H9 (cell line): ENCODE data around the gene CDKN3. TPM values are rescaled to one million over a fixed set of nuclear protein-coding genes. Genes with fewer than 3 reads are reported as not detected.
A peak's percentile ranks its signal among the peaks of the same experiment; 100 is the strongest.
"Not testable (repeated sequence)": the region's sequence is repeated elsewhere in the genome, so short reads cannot be mapped to it uniquely, and the experiment has no call there.

Experiments
- DNase-seq: peaks from one replicate; pipeline ENCODE4 v3.0.0-alpha.2; 2017
- H2AFZ ChIP-seq: one replicate; pipeline ENCODE4 v1.6.1; 2013; ENCODE audit warnings: mild to moderate bottlenecking, low read length, control low read depth, moderate library complexity
- H2AK5ac ChIP-seq: 2 replicates; pipeline ENCODE4 v1.6.1; 2013; ENCODE audit warnings: low read length, control low read depth, mixed read lengths; ENCODE audit not compliant: insufficient read length
- H2BK120ac ChIP-seq: one replicate; pipeline ENCODE4 v1.6.1; 2013; ENCODE audit warnings: low read depth, mild to moderate bottlenecking, low read length, control low read depth, inconsistent platforms; ENCODE audit not compliant: poor library complexity, severe bottlenecking
- H2BK12ac ChIP-seq: 2 replicates; pipeline ENCODE4 v1.6.1; 2013; ENCODE audit warnings: low read length, control low read depth, mixed read lengths, low read depth; ENCODE audit not compliant: insufficient read length
- H2BK15ac ChIP-seq: 2 replicates; pipeline ENCODE4 v1.6.1; 2013; ENCODE audit warnings: low read depth, low read length, control low read depth
- H2BK20ac ChIP-seq: one replicate; pipeline ENCODE4 v1.6.1; 2013; ENCODE audit warnings: low read depth, mild to moderate bottlenecking, low read length, control low read depth, inconsistent platforms; ENCODE audit not compliant: poor library complexity, severe bottlenecking
- H2BK5ac ChIP-seq: 2 replicates; pipeline ENCODE4 v1.6.1; 2013; ENCODE audit warnings: low read length, control low read depth, mixed read lengths; ENCODE audit not compliant: insufficient read length
- H3K14ac ChIP-seq: 2 replicates; pipeline ENCODE4 v1.6.1; 2013; ENCODE audit warnings: low read length, control low read depth; ENCODE audit not compliant: insufficient read depth
- H3K18ac ChIP-seq: 2 replicates; pipeline ENCODE4 v1.6.1; 2013; ENCODE audit warnings: low read depth, mild to moderate bottlenecking, mixed read lengths, low read length, control low read depth; ENCODE audit not compliant: insufficient read length
- H3K23ac ChIP-seq: 2 replicates; pipeline ENCODE4 v1.6.1; 2013; ENCODE audit warnings: low read length, control low read depth, mixed read lengths, low read depth; ENCODE audit not compliant: insufficient read length
- H3K23me2 ChIP-seq: 2 replicates; pipeline ENCODE4 v1.6.1; 2013; ENCODE audit warnings: low read depth, mild to moderate bottlenecking, mixed read lengths, low read length, control low read depth; ENCODE audit not compliant: insufficient read length, poor library complexity, severe bottlenecking
- H3K27ac ChIP-seq: 2 replicates; pipeline ENCODE4 v1.5.1; 2013; ENCODE audit warnings: low read length, control low read depth, mixed read lengths, low read depth; ENCODE audit not compliant: insufficient read length
- H3K27me3 ChIP-seq: 2 replicates; pipeline ENCODE4 v1.6.1; 2013; ENCODE audit warnings: low read length, control low read depth, inconsistent platforms; ENCODE audit not compliant: insufficient read depth
- H3K4ac ChIP-seq: 2 replicates; pipeline ENCODE4 v1.6.1; 2013; ENCODE audit warnings: low read depth, mild to moderate bottlenecking, control low read depth, inconsistent platforms, low read length, moderate library complexity
- H3K4me1 ChIP-seq: 2 replicates; pipeline ENCODE4 v1.6.1; 2013; ENCODE audit warnings: low read length, control low read depth, inconsistent platforms; ENCODE audit not compliant: insufficient read depth
- H3K4me2 ChIP-seq: 2 replicates; pipeline ENCODE4 v1.6.1; 2013; ENCODE audit warnings: low read length, control low read depth, mixed read lengths; ENCODE audit not compliant: insufficient read length, insufficient read depth
- H3K56ac ChIP-seq: 2 replicates; pipeline ENCODE4 v1.6.1; 2013; ENCODE audit warnings: low read depth, mild to moderate bottlenecking, mixed read lengths, low read length, control low read depth; ENCODE audit not compliant: insufficient read length
- H3K79me1 ChIP-seq: 2 replicates; pipeline ENCODE4 v1.6.1; 2013; ENCODE audit warnings: low read depth, mild to moderate bottlenecking, moderate library complexity, low read length, control low read depth, inconsistent platforms; ENCODE audit not compliant: insufficient read depth, poor library complexity, severe bottlenecking
- H3K79me2 ChIP-seq: 2 replicates; pipeline ENCODE4 v1.6.1; 2013; ENCODE audit warnings: low read length, control low read depth, inconsistent platforms; ENCODE audit not compliant: insufficient read depth
- H3K9ac ChIP-seq: 2 replicates; pipeline ENCODE4 v1.6.1; 2013; ENCODE audit warnings: low read length, control low read depth, mixed read lengths; ENCODE audit not compliant: insufficient read length; ENCODE audit errors: extremely low read depth
- H3K9me3 ChIP-seq: one replicate; pipeline ENCODE4 v1.6.1; 2013; ENCODE audit warnings: low read depth, low read length, inconsistent platforms; ENCODE audit not compliant: control insufficient read depth
- H3T11ph ChIP-seq: one replicate; pipeline ENCODE4 v1.6.1; 2013; ENCODE audit warnings: mild to moderate bottlenecking, low read length, control low read depth, inconsistent platforms
- H4K20me1 ChIP-seq: one replicate; pipeline ENCODE4 v1.6.1; 2013; ENCODE audit not compliant: control insufficient read depth, insufficient read length, insufficient read depth
- H4K5ac ChIP-seq: 2 replicates; pipeline ENCODE4 v1.6.1; 2013; ENCODE audit warnings: low read depth, mild to moderate bottlenecking, mixed read lengths, low read length, control low read depth; ENCODE audit not compliant: insufficient read length
- H4K8ac ChIP-seq: replicated peaks from 2 replicates; pipeline ENCODE4 v1.6.1; 2013; ENCODE audit warnings: low read length, control low read depth, mixed read lengths, low read depth; ENCODE audit not compliant: insufficient read length
- H4K91ac ChIP-seq: 2 replicates; pipeline ENCODE4 v1.6.1; 2013; ENCODE audit warnings: low read depth, mild to moderate bottlenecking, moderate library complexity, mixed read lengths, low read length, control low read depth; ENCODE audit not compliant: insufficient read length
- H3K27ac Mint-ChIP-seq, 3 experiments: 2 replicates in 2 of 3; 3 replicates in 1 of 3; pipeline ENCODE4 v1.8.0; 2020 to 2021; ENCODE audit warnings: mixed read lengths in 3 of 3, mild to moderate bottlenecking in 1 of 3, moderate library complexity in 1 of 3
- H3K27me3 Mint-ChIP-seq: 2 replicates; pipeline ENCODE4 v1.8.0; 2021; ENCODE audit warnings: low read depth, mild to moderate bottlenecking, moderate library complexity, mixed read lengths
- H3K36me3 Mint-ChIP-seq, 3 experiments: 2 replicates in 2 of 3; 3 replicates in 1 of 3; pipeline ENCODE4 v1.8.0; 2020 to 2021; ENCODE audit warnings: low read depth in 3 of 3, mixed read lengths in 3 of 3; ENCODE audit not compliant: insufficient read depth in 1 of 3
- H3K4me1 Mint-ChIP-seq, 2 experiments: 2 replicates each; pipeline ENCODE4 v1.8.0; 2020; ENCODE audit warnings: mixed read lengths in 2 of 2
- H3K4me3 Mint-ChIP-seq, 2 experiments: 2 replicates in 1 of 2; 3 replicates in 1 of 2; pipeline ENCODE4 v1.8.0; 2020 to 2021; ENCODE audit warnings: mild to moderate bottlenecking in 2 of 2, mixed read lengths in 2 of 2, moderate library complexity in 1 of 2
- H3K9me3 Mint-ChIP-seq, 2 experiments: 2 replicates in 1 of 2; 3 replicates in 1 of 2; pipeline ENCODE4 v1.8.0; 2020; ENCODE audit warnings: mild to moderate bottlenecking in 2 of 2, mixed read lengths in 2 of 2, moderate library complexity in 1 of 2
- WGBS: extraction: QIAGEN DNeasy Blood & Tissue Kit; methylation state at CpG from one replicate; pipeline ENCODE4 v1.1.7; 2013; ENCODE audit warnings: missing lambda C conversion rate, low lambda C conversion rate, mixed read lengths; ENCODE audit not compliant: insufficient read length; ENCODE audit errors: extremely low coverage; 5-methylcytosine and 5-hydroxymethylcytosine counted together
- total RNA-seq: library from RNA; stranded (reverse); gene quantifications from 2 replicates; pipeline ENCODE4 v1.2.1, GENCODE V29; 2021
- TF ChIP-seq, protein P1 (sequence below): fragments of 200-600 bp; sonication (generic); conservative IDR thresholded peaks from 3 replicates; pipeline ENCODE4 v1.8.0; 2021; ENCODE audit warnings: antibody characterized with exemption, mild to moderate bottlenecking

The CDKN3 gene
- total RNA-seq, 1 experiment from 2014 or later = 45.9 TPM

DNA sequence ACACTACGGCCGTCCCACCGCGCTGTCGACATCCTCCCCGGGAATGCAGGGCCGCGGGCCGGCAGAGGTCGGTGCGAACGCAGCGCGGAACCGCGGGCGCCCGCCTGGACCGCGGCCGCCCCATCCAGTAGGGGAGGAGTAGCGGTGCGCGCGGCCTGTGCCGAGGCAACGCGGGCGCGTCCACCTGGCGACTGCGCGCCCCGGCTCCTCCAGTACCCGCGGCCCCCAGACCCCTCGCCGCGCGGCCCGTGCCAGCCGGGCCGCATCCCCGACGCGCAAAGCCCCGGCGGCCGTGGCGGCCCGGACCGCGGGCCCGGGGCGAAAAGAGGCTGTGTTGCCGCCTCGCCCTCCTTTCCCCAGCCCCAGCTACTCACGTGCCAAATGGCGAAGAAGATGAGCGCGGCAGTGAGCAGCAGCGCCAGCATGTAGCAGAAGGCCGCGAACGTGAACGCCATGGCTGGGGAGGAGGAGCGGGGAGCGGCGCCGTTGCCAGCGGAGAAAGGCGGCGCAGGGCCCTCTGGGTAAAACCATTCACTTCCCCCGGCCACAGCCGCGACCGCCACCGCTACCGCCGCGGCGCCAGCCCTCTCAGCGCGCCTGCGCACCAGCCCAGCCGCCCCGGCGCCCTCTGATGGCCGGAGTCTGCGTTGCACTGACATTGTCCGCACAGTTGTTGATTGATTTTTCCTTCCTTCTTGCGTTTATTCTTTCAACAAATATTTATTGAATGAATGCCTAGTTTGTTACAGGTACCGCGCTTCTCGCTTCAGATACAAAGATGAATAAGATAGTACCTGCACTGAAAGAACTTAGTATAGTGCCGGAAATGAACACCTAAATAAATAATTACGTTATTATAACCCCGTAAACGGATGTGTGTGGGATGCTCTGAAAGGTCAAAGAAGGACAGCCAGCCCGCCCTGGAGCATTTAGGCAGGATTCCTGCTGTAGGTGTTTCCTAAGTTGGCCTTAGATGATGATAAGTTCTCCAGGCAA, 44.4 kb downstream of the CDKN3 start, which contains the start of gene CNIH1:
CNIH1 (minus strand) TSS at position 502 of the 996 bp plus-strand sequence; CDS start at position 455, 47 bp downstream.
- Histone ChIP-seq H2AK5ac (no peak within 1 kb of the TSS), H3K27ac (peak within 1 kb of the TSS; percentile 27), H3K79me1 (peaks cover 3% of the 10 kb centered on the region), H3K56ac (no peak within 1 kb of the TSS), H4K5ac (no peak within 1 kb of the TSS), H3K18ac (peak within 1 kb of the TSS; percentile 95), H3K4me2 (peak within 1 kb of the TSS; percentile 70), H4K20me1 (no peaks in the 10 kb centered on the region), H3K14ac (peak within 1 kb of the TSS; percentile 98), H2BK5ac (no peak within 1 kb of the TSS), H3K79me2 (peaks cover 22% of the 10 kb centered on the region), H3T11ph (no peak within 1 kb of the TSS), H3K23ac (no peak within 1 kb of the TSS), H3K4ac (no peak within 1 kb of the TSS), H4K91ac (no peak within 1 kb of the TSS), H2BK12ac (peak within 1 kb of the TSS; percentile 71), H3K9me3 (no peaks in the 10 kb centered on the region), H3K23me2 (peaks cover 4% of the 10 kb centered on the region), H2BK120ac (no peak within 1 kb of the TSS), H3K4me1 (peaks cover 5% of the 10 kb centered on the region; the same call in 1 of the 2 replicates), H2BK20ac (no peak within 1 kb of the TSS), H2BK15ac (no peak within 1 kb of the TSS), H3K27me3 (no peaks in the 10 kb centered on the region), H4K8ac (peak within 1 kb of the TSS; percentile 14), H3K9ac (peak within 1 kb of the TSS; percentile 89), H2AFZ (peak within 1 kb of the TSS; percentile 95)
- no peaks in the 10 kb centered on the region for H3K9me3 Mint-ChIP-seq
- WGBS = no CpG with 5 or more reads among the region's 100 CpGs
- no peaks in the 10 kb centered on the region for H3K27me3 Mint-ChIP-seq
- peak within 1 kb of the TSS; percentile 81 to 97 for H3K4me3 Mint-ChIP-seq
- peaks cover 10 to 15% (median 13%) of the 10 kb centered on the region in 3 experiments for H3K36me3 Mint-ChIP-seq
- H3K4me1 Mint-ChIP-seq = peaks cover 28 to 48% of the 10 kb centered on the region in 2 experiments
- peak within 1 kb of the TSS; percentile 93 to 99 (median 98) for H3K27ac Mint-ChIP-seq
- TF ChIP-seq, protein P1, sequence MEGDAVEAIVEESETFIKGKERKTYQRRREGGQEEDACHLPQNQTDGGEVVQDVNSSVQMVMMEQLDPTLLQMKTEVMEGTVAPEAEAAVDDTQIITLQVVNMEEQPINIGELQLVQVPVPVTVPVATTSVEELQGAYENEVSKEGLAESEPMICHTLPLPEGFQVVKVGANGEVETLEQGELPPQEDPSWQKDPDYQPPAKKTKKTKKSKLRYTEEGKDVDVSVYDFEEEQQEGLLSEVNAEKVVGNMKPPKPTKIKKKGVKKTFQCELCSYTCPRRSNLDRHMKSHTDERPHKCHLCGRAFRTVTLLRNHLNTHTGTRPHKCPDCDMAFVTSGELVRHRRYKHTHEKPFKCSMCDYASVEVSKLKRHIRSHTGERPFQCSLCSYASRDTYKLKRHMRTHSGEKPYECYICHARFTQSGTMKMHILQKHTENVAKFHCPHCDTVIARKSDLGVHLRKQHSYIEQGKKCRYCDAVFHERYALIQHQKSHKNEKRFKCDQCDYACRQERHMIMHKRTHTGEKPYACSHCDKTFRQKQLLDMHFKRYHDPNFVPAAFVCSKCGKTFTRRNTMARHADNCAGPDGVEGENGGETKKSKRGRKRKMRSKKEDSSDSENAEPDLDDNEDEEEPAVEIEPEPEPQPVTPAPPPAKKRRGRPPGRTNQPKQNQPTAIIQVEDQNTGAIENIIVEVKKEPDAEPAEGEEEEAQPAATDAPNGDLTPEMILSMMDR = peak; percentile 93
- DNase-seq = peak; percentile 90

DNA sequence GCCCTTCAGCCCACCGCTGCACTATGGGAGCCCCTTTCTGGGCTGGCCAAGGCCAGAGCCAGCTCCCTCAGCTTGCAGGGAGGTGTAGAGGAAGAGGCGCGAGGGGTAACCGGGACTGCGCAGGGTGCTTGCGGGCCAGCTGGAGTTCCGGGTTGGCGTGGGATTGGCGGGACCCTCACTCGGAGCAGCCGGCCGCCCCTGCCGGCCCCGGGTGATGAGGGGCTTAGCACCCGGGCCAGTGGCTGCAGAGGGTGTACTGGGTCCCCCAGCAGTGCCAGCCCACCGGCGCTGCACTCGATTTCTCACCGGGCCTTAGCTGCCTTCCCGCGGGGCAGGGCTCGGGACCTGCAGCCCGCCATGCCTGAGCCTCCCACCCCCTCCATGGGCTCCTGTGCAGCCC, 46.2 kb downstream of the CDKN3 start:
- H3K4me1 ChIP-seq, H3K23ac ChIP-seq, H2BK20ac ChIP-seq, H3K56ac ChIP-seq, H4K8ac ChIP-seq, H3K4me2 ChIP-seq, H3K27ac ChIP-seq, H3K18ac ChIP-seq, H3K23me2 ChIP-seq, H4K20me1 ChIP-seq, H3K4me3 Mint-ChIP-seq, H2BK12ac ChIP-seq, H3K27ac Mint-ChIP-seq, H3K14ac ChIP-seq, H3K9ac ChIP-seq, H3K27me3 ChIP-seq, H3K79me1 ChIP-seq, H2AK5ac ChIP-seq, H4K91ac ChIP-seq, H3K4ac ChIP-seq, H3T11ph ChIP-seq, DNase-seq, H4K5ac ChIP-seq, H3K9me3 Mint-ChIP-seq, H3K27me3 Mint-ChIP-seq, H2BK5ac ChIP-seq, H3K9me3 ChIP-seq, H2AFZ ChIP-seq, H2BK15ac ChIP-seq, H2BK120ac ChIP-seq: not testable (repeated sequence)
- peaks cover 10 to 13% (median 11%) of the 10 kb centered on the region in 3 experiments; a peak in 6 of 7 replicates for H3K36me3 Mint-ChIP-seq
- no CpG with 5 or more reads among the region's 23 CpGs for WGBS
- peaks cover 22 to 34% of the 10 kb centered on the region in 2 experiments for H3K4me1 Mint-ChIP-seq
- H3K79me2 ChIP-seq = peaks cover 16% of the 10 kb centered on the region; the same call in 1 of the 2 replicates
